GM18526 (cell line): ENCODE measurements around the gene YES1.

ENCODE experiments used
- POLR2A ChIP-seq: IDR thresholded peaks from 3 replicates; pipeline ENCODE4 v1.6.1; 2011; ENCODE audit not compliant: insufficient read length; ENCODE audit errors: extremely low read depth

Gene YES1

DNA sequence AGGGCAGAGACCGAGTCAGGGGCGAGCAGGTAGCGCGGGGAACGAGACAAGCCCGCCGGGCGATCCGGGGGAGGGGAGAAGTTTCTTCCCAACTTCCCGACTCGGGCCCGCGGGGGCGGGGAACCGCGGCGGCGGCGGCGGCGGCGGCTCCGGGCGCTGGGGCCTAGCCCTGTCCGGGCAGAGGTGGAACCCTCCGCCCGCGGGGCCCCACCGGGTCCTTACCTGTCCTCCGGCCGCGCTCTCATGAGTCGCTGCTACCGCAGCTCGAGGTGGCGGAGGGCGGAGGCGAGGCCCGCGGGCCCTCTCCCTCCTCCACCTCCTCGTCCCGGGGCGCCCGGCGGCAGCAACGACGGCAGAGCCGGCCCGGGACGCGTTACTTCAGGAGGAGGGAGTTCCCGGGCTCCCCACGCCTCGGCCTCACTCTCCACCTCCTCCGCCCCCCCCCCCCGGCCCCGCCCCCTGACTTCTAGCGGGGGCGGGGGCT, at the start of gene YES1:
YES1 (minus strand) TSS at position 351 of the 484 bp plus-strand sequence. CDS start 55,415 bp downstream, outside the sequence.
- no peak for TF ChIP-seq POLR2A

DNA sequence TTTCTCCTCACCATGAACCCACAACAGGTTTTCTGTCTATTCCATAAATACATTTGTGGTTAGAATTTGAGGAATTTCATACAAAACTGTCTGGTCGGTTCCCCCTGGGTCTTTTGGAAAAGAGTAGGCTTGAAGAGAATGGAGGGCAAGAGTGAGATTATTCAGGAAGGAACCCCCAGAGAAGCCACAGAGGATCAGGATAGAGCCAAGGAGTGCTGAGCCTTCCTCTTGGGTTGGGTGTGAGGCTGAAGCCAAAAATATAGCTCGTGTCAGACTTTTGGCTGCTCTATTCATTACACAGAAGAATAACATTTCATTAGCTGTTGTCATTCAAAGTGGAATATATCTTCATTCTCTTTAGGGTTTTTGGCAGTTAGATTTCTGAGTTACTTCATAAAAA, 45.9 kb upstream of the YES1 start:
- TF ChIP-seq POLR2A = no peak

DNA sequence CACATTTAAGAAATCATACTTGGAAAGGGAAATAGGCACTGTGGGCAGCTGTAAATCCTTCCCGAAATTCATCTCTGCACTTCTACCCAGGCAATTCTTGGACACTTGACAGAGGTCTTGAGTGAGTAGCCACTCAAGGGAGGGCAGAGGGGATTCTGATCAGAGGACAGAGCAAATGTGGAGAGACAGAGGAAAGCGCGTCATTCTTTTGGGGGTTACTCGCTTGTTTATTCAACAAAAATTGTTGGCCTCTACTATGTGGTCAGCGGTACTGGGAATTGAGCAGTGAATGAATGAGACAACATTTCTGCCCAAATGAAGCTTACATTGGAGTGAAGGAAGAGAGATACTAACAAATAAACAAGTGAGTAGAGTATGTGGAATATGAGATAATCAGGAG, 41.4 kb upstream of the YES1 start:
- no peak for TF ChIP-seq POLR2A

DNA sequence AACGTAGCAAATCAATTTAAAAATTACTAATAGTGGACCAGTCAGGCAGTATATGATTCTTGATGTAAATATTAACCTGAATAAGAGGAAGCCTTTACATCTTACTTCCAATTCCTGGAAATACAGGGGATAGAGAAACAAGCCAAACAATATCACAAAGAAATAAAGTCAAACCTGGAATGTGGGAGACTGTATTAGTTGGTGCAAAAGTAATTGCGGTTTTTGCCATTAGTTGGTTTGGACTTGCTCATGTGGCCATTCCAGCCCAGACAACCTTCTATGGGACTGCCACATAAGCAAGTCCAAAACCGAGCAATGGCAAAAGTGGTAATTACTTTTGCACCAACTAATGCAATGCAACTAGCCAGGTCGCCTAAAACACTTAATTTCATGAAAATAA, 38.9 kb upstream of the YES1 start:
- no peak for TF ChIP-seq POLR2A

DNA sequence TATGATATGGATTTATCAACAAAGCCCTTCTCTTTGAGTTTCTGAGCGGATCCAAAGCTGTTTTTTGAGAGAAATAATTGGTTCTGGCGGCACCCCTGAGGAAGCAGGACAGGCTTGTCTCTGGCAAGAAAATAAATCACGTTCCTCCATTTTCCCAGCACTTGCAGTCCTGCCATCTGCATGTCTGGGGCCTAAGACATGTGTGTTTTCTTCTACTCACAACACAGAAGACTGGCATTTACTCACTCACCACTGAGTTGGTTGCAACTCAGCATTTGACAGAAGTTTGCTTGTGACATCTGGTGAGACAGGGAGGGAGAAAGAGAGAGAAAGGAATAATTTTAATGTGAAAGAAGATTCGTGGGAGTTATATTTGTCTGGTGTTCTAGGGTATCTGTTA, 37.0 kb upstream of the YES1 start:
- TF ChIP-seq POLR2A = no peak

DNA sequence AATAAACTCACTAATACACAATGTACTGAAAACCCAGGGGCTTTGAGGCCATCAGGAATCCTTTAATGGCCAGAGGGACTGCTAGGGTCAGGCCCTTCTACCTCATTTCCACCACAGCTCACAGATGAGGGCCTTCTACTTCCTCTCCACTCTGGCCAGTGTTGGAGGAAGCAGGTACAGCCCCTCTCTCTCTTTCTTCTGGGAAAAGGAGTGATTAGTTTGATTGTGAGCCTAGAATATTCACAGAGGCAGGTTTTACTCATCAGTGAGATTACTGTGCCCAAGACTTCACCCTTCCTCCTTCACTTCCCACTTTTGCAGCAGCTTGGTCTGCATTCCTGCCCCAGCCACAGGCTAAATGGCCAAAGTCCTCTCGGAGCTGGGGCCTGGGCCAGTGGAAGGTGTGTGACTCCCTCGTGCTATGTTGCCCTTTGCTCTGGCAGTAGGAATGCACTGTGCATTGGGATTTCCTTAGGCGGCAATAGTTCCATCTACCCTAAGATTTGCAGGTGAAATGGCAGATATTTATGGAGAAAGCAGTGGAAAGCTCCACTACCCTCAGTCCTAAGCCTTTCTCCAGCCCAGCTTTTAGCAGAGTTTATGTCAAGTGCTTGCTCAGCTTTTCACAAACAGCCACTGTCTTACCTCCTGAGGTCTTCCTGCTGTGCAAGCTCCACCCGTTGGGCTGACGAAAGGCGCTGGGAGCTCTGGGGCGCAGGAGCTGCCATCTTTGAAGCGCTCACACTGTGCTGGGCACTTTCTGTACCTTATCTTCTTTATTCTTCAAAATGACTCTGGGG, 36.2 kb upstream of the YES1 start:
- TF ChIP-seq POLR2A = no peak

DNA sequence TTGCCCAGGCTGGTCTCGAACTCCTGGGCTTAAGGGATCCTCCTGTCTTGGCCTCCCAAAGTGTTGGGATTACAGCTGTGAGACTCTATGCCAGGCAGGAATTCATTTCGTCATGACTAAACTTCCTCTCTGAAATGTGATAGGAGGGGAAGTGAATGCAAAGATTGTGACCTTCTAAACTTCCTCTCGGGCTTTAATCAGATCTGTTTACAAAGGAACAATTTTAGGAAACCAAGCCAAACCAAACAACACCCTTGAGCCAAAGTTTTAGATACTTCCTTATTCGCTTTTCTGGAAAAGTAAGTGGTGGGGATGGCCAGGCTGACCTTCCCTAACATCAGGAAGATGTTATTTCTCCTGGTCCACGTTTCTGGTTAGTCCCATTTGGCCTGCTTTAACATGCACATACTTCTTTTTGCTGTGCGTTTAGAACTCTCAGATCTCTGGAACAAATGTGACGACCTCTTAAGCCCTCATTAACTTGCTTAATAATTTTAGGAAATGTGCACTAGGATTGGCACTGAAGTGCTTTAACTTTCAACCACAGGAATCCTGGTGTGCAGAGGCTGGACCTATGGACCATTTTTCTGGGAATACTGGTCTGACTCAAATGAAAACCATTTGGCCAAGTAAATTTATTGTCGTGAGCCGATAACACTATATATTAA, 33.2 kb upstream of the YES1 start:
- no peak for TF ChIP-seq POLR2A

DNA sequence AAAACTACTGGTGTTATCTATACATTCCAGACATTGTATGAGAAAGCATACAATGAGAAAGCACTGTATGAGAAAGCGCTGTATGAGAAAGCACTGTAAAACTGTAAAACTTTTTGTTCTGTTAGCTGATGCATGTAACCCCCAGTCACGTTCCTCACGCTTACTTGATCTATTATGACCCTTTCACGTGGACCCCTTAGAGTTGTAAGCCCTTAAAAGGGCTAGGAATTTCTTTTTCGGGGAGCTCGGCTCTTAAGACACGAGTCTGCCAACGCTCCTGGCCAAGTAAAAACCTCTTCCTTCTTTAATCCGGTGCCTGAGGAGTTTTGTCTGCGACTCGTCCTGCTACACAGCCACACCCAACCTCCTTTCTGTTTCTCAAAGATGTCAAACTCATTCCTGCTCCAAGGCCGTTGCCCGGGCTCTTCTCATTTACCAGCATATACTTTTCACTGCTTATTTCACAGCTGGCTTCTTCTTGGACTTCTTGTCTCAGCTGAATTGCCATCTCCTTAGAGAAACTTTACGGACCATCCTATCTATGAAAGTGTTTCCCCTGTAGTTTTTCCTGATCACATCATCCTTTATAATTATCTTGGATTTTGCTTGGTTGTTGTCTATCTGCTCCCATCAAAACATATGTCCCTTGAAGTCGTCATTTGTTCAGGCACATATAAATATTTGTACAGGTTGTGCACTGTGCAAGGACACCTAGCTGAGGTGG, 29.8 kb upstream of the YES1 start:
- TF ChIP-seq POLR2A = no peak

DNA sequence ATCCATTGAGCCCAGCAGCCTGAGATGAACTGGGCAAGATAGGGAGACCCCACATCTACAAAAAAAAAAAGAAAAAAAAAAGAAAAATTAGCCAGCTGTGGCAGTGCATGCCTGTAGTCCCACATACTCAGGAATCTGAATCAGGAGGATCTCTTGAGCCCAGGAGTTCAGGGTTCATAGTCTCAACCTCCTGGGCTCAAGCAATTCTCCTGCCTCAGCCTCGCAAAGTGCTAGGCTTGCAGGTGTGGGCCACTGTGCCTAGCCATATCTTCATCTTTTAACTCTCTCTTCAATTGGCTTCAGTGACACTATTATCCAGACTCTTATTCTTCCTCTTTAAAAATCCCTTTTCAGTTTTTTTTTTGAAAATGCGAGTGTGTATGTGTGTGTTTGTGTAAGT, 28.5 kb upstream of the YES1 start:
- TF ChIP-seq POLR2A = no peak

DNA sequence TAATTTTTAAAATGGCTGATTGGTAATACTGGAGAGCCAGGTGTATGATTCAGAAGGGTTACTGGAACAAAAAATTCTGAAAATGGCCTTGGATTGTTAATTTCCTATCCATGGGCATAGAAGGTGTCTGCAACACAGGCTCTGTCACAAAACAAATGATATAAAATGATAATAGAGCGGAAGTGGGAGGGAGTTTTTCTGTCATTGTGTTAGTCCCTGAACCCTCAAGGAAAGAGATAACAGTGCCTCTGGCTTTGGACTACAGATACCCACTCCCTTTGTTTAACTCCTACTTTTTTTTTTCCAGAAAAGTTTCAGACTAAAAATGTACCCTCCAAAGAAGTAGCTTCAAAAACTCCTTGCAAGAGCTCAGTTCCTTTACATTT, 28.0 kb upstream of the YES1 start:
- no peak for TF ChIP-seq POLR2A

DNA sequence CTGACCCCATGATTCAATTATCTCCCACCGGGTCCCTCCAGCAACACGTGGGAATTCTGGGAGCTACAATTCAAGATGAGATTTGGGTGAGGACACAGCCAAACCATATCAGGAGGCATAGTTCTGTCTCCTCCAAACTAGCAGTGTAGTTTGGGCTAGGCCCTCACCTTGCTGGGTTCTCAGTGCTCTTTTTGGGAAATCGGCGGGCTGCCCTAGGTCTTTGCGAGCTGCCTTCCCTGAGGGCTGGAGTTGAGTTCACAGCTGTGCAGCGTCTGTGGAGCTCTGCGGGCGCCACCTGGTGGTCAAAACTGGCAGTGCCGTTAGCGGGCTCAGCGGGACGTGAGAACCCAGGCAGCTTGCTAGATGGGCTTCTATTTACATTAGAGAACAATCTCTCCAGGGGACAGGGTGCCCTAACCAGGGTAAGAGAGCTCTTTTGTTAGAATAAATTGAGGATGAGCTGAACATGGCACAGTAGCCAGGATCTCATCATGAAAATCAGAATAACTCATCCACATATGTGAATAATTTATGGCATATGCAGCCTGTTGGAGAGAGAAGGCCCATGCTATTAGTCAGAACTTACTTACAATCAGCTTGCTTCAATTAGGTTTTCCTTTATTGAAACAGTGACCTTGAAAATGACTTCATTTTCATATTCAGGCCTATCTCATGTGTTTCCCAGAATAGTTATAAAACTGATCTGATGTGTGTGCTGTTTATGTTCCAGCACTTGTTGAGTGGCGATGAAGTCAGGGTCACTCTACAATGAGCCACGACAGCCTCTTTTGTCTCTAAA, 27.4 kb upstream of the YES1 start:
- TF ChIP-seq POLR2A = no peak

DNA sequence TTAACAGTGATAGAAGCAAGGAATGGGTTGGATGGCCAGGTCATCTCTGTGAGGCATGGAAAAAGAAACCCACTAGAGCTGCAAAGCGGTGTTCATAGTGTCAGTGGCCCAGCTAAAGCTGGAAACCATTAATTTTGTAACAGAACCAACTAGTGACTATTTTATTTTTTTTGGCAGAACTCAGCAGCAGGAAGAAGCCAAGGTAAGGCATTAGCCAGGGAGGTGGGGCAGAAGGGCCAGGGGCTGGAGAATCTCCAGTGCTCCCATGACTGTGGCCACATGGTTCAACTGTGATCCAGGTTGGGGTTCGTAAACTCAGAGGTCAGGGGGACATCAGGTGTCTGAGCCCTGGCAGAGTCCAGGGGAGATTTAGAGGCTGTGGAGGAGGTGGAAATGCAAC, 25.9 kb upstream of the YES1 start:
- no peak for TF ChIP-seq POLR2A

DNA sequence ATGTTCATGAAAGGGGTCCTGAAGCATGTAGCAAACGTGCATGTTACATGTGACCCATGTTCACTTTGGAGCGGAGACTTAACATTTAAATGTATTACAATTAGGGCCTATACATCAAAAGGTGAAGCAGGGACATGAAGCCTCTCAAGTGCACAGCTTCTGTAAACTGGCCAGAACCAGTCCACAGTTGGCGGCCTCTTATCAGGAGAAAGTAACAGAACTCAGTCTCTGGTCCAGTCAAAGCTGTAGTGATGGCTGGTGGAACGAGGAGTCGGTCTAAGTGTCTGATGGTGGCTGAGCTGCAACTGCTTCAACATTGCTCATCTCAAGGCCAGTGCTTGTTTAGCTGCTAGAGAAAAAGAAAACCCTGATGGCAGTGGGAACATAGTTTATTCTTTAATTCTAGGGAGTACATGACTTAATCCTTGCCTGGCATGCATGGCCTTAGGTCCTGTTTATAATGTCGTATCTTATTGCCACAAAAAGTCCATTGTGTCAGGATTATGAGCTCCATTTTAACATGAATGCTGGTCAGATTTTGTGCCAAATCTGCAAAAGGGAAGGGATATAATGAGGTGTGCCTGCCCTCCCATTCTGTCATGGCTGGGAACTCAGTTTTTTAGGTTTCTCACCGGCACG, 22.2 kb upstream of the YES1 start:
- TF ChIP-seq POLR2A = no peak

DNA sequence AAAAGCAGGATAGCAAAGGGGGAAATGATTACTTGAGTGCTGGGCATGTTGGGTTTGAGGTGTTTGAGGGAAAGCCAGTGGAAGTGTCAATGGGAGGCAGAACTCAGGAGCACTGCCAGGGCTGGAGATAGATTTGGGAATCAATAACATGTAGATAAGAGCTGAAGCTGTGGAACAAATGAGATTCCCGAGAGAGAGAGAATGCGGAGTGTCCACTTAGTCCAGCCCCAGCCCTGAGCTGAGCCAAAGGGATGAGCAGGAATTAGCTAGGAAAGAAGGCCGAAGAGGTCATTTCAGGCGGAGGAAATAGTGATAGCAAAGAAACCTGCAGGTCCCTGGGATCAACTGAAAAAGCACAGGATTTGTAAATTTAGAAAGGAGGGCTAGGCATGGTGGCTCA, 21.2 kb upstream of the YES1 start:
- TF ChIP-seq POLR2A = no peak
